ENCODE measurements around the gene ZMYND15.
"Not testable (repeated sequence)": the region's sequence is repeated elsewhere in the genome, so short reads cannot be mapped to it uniquely, and the experiment has no call there.

The ZMYND15 gene, protein sequence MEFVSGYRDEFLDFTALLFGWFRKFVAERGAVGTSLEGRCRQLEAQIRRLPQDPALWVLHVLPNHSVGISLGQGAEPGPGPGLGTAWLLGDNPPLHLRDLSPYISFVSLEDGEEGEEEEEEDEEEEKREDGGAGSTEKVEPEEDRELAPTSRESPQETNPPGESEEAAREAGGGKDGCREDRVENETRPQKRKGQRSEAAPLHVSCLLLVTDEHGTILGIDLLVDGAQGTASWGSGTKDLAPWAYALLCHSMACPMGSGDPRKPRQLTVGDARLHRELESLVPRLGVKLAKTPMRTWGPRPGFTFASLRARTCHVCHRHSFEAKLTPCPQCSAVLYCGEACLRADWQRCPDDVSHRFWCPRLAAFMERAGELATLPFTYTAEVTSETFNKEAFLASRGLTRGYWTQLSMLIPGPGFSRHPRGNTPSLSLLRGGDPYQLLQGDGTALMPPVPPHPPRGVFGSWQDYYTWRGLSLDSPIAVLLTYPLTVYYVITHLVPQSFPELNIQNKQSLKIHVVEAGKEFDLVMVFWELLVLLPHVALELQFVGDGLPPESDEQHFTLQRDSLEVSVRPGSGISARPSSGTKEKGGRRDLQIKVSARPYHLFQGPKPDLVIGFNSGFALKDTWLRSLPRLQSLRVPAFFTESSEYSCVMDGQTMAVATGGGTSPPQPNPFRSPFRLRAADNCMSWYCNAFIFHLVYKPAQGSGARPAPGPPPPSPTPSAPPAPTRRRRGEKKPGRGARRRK
- long read RNA-seq, result 0 reads

GRCh38 chr17:4739122-4740024 lies at the start of gene ZMYND15, which contains the start of gene CXCL16:
Gene ZMYND15 (plus strand): TSS chr17:4739833. CDS start chr17:4740549, 716 bp downstream.
Gene CXCL16 (minus strand): TSS chr17:4739928. CDS start chr17:4739339, 589 bp downstream.
- peaks cover 10% of the 10 kb centered on the region for H3K27me3 ChIP-seq (ENCODE audit: insufficient read depth, poor library complexity, severe bottlenecking)
- no peak for TF ChIP-seq SPI1 (IDR thresholded peaks at IDR 0.05; ENCODE audit: borderline replicate concordance, low read depth)
- TF ChIP-seq, protein P1, sequence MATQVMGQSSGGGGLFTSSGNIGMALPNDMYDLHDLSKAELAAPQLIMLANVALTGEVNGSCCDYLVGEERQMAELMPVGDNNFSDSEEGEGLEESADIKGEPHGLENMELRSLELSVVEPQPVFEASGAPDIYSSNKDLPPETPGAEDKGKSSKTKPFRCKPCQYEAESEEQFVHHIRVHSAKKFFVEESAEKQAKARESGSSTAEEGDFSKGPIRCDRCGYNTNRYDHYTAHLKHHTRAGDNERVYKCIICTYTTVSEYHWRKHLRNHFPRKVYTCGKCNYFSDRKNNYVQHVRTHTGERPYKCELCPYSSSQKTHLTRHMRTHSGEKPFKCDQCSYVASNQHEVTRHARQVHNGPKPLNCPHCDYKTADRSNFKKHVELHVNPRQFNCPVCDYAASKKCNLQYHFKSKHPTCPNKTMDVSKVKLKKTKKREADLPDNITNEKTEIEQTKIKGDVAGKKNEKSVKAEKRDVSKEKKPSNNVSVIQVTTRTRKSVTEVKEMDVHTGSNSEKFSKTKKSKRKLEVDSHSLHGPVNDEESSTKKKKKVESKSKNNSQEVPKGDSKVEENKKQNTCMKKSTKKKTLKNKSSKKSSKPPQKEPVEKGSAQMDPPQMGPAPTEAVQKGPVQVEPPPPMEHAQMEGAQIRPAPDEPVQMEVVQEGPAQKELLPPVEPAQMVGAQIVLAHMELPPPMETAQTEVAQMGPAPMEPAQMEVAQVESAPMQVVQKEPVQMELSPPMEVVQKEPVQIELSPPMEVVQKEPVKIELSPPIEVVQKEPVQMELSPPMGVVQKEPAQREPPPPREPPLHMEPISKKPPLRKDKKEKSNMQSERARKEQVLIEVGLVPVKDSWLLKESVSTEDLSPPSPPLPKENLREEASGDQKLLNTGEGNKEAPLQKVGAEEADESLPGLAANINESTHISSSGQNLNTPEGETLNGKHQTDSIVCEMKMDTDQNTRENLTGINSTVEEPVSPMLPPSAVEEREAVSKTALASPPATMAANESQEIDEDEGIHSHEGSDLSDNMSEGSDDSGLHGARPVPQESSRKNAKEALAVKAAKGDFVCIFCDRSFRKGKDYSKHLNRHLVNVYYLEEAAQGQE (IDR thresholded peaks at IDR 0.05; ENCODE audit: insufficient replicate concordance, low read depth), result no peak
- TF ChIP-seq CTCF (IDR thresholded peaks at IDR 0.05; ENCODE audit: insufficient read depth, low read length), result no peak
- no peak for TF ChIP-seq GABPA (IDR thresholded peaks at IDR 0.05; ENCODE audit: low read depth)
- peak within 1 kb of the TSS; percentile 51 for H3K4me3 ChIP-seq (replicated peaks; ENCODE audit: insufficient read depth, low read length)
- H3K27ac ChIP-seq (replicated peaks), result no peak within 1 kb of the TSS
- DNase-seq (ENCODE audit: low read depth in 1 of 2, low spot score in 1 of 2), result no peak

- not testable (repeated sequence) for H3K4me3 ChIP-seq (replicated peaks; ENCODE audit: insufficient read depth, low read length); H3K27ac ChIP-seq (replicated peaks); DNase-seq (ENCODE audit: low read depth in 1 of 2, low spot score in 1 of 2); H3K27me3 ChIP-seq (ENCODE audit: insufficient read depth, poor library complexity, severe bottlenecking)
Observed at GRCh38 chr17:4689872-4690271, 49.8 kb upstream of the ZMYND15 start.

GRCh38 chr17:4690745-4691144 lies 48.9 kb upstream of the ZMYND15 start:
- H3K27me3 ChIP-seq (ENCODE audit: insufficient read depth, poor library complexity, severe bottlenecking), result no peaks in the 10 kb centered on the region
- no peak overlapping the region for H3K4me3 ChIP-seq (replicated peaks; ENCODE audit: insufficient read depth, low read length)
- no peak overlapping the region for H3K27ac ChIP-seq (replicated peaks)
- DNase-seq (ENCODE audit: low read depth in 1 of 2, low spot score in 1 of 2), result no peak
- TF ChIP-seq CTCF (IDR thresholded peaks at IDR 0.05; ENCODE audit: insufficient read depth, low read length), result no peak

DNA sequence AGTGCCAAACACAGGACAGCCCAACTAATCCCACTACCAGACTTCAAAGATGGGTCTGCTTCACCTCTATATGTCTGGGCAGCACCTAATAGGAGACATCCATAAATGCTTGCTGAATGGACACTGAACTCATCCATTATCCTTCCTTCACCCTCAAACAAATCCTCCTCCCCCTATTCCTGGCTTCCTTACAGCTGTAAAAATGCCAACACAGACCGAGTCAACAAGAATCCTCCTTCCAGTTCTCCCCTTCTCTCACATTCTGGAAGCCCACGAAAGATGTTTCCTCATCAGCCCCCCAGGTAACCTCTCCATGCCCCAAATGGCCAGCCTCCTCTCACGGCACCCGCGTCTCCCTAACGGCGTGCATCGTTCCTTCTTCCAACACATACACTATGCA lies 47.9 kb upstream of the ZMYND15 start:
- TF ChIP-seq POLR2AphosphoS5 (IDR thresholded peaks at IDR 0.05; ENCODE audit: low read depth) (no peak), GABPA (IDR thresholded peaks at IDR 0.05; ENCODE audit: low read depth) (no peak), SPI1 (IDR thresholded peaks at IDR 0.05; ENCODE audit: borderline replicate concordance, low read depth) (no peak)
- DNase-seq (ENCODE audit: low read depth in 1 of 2, low spot score in 1 of 2), result no peak
- no peak overlapping the region for H3K27ac ChIP-seq (replicated peaks)
- H3K4me3 ChIP-seq (replicated peaks; ENCODE audit: insufficient read depth, low read length), result no peak overlapping the region
- H3K27me3 ChIP-seq (ENCODE audit: insufficient read depth, poor library complexity, severe bottlenecking), result no peaks in the 10 kb centered on the region

- Histone ChIP-seq H3K4me3 (replicated peaks; ENCODE audit: insufficient read depth, low read length) (no peak overlapping the region), H3K27ac (replicated peaks) (no peak overlapping the region), H3K27me3 (ENCODE audit: insufficient read depth, poor library complexity, severe bottlenecking) (no peaks in the 10 kb centered on the region)
- TF ChIP-seq SPI1 (IDR thresholded peaks at IDR 0.05; ENCODE audit: borderline replicate concordance, low read depth) (no peak), POLR2AphosphoS5 (IDR thresholded peaks at IDR 0.05; ENCODE audit: low read depth) (no peak), CTCF (IDR thresholded peaks at IDR 0.05; ENCODE audit: insufficient read depth, low read length) (no peak), GABPA (IDR thresholded peaks at IDR 0.05; ENCODE audit: low read depth) (no peak)
- TF ChIP-seq, protein P1 (IDR thresholded peaks at IDR 0.05; ENCODE audit: insufficient replicate concordance, low read depth), result no peak
- DNase-seq (ENCODE audit: low read depth in 1 of 2, low spot score in 1 of 2), result no peak
Observed at GRCh38 chr17:4693416-4693815, 46.2 kb upstream of the ZMYND15 start.
